HG03108 (cell line): Measurements from ENCODE around the gene AMBRA1.

Experiments
- ATAC-seq: cut with Tn5 transposase; IDR thresholded peaks from one replicate; pipeline ENCODE4 v1.9.1; 2021; ENCODE audit warnings: moderate library complexity; ENCODE audit not compliant: unreplicated experiment

AMBRA1 gene

DNA sequence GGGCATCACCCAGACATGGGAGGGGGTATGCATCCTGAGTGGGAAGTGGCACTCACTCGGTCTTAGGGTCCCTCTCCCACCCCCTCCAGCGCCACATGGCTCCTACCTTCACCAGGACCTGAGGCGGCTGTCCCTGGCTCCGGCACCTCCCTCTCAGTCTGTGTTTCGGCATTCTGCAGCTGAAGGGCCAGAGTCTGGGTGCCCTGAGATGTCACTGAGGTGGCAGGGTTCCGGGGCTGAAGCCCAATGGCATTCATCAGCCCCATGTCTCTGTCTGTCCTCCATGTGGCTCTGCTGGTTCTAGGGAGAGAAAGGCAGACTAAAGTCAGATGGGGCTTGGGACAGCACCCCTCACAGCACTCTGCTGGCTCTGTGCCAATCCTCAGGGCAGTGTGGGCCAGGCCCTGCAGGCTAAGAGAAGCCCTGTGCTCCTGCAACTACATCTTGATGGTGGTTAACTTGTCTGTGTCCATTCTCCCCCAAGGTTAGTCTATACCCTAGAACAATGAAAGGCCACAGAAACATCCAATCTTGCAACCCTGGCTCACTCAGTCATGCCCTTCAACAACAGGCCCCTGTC, 185.3 kb downstream of the AMBRA1 start:
- no peak for ATAC-seq

DNA sequence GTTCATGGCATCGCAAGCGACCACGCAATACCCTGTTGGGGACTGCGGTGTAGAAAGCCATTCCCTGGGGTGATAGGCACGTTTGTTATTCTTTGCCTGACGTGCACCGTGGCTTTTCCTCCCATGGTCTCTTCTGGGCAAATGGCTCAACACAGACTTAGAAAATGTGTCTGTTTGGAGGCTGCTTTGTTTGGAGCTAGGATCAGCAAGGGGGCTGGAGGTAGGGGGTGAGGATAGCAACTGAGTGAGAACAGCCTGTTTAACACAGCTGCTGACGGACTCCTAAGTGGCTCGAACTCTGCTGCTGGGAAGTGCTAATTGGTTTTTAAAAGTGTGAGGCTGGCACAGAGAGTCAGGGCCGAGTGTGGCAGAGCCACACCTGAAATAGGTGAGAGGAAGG, 186.2 kb downstream of the AMBRA1 start:
- no peak for ATAC-seq

DNA sequence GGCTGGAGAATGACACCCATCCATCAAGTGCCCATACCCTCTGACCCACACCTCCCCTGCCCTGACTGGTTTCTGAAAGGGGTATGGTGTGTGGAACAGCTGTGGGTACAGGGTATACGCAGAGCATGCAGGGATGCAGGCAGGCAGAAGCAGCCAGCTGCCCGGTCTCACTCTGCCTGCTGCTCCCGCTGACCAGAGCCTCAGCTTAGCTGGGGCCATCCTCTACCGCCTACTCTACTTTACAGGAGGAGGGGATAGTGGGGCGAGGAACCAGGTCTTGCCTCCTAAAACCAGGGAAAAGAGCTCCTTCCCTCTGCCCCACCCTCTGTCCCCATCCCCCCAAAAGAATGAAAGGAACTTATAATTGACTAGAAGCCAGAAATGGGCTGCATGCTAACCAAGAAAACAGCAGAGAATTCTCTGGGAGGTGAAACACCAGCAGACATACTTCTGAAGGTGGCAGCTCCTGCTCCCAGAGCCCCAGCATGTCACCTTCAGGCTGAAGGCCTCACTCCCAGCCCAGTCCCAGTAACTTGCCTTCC, 189.3 kb downstream of the AMBRA1 start:
- no peak for ATAC-seq

DNA sequence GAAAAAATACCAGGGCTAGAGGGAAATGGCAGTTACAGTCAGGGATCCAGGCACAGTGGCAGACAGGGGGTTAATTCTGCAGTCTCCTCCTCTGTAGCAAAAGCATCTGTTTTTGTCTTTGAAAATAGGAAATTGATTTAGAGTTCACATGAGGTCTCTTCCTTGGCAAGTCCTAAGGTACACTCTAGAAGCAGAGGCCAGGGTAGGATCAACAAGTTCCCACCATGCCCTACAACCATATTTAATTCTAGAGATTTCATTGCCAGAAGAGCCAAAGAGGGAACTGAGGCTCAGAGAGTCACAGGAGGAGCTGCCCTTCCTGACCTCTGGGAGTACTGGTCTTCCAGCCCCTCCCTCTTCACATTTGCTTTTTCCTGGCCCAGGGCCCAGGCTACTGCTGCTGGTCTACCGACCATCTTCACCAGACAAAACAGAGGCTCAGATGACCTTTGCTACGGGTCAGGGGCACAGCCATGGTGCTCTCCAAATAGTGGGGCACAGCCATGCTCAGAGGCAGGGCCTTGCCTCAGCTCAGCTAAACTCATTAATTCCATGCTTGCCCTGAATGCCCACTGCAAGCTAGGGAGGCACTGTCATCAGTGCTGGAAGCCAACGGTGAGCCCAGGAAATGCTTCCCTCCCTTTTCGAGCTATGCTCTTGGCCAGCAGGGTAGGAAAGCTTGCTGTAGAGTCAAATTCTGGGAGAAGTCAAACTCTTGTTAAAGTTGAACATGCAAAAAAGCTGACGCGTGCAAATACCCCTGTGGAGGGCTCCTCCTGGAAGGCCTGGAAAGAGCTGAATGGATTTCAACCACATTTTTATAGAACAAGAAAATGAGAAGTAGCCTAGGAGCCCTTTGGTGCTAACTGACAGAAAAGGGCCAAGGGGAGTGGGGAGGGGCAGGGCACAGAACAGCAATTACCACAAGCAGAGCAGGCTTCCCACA, 190.6 kb downstream of the AMBRA1 start:
- ATAC-seq = no peak

DNA sequence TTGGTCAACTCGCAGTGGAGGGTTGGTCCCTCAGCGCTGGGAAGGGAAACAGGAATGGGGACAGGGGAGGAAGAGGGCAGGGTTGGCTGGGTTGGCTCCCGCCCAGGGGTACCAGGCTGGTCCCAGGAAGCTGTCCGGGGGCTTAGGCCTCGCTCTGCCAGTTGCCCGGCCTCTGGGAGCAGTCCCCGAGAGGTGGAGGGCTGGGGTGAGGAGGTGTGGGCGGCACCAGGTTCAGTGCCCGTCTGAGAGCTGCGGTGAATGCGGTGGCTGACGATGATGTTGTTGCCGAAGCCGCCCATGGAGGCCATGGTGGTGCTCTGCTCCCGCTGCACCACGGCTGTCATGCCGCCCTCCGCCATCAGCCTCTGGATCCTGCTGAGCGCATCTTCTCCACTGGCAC, 196.3 kb downstream of the AMBRA1 start:
- no peak for ATAC-seq

DNA sequence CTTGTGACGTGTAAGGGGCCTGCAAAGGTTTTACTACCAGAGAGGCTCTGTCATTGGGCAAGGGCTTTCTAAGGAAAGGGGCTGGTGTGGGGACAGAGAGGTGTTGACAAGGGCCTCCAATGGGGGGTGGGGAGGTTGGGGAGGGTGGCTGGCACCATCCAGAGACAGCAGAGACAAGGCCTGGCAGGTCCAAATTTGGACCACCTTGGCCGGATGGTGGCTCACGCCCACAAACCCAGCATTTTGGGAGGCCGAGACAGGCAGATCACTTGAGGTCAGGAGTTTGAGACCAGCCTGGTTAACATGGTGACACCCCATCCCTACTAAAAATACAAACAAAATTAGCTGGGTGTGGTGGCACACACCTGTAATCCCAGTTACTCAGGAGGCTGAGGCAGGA, 200.1 kb downstream of the AMBRA1 start:
- no peak for ATAC-seq

DNA sequence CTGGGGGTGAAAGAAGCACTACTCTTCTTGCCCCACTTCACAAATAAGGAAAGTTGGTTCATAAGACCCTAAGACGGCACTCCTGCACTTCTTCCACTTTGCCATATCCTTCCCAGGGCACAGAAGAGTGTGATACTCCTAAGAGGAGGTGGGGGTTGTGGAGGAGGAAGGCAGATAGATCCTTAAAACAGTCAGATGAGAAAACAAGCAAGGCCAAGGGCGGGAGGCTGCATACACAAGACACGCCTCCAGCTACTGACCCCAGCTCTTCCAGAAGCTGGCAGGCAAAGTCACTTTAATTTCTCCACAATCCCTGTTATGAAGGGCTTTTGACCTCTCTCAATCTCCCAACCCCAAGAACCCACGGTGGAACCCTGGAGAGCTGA, 200.6 kb downstream of the AMBRA1 start:
- no peak for ATAC-seq

DNA sequence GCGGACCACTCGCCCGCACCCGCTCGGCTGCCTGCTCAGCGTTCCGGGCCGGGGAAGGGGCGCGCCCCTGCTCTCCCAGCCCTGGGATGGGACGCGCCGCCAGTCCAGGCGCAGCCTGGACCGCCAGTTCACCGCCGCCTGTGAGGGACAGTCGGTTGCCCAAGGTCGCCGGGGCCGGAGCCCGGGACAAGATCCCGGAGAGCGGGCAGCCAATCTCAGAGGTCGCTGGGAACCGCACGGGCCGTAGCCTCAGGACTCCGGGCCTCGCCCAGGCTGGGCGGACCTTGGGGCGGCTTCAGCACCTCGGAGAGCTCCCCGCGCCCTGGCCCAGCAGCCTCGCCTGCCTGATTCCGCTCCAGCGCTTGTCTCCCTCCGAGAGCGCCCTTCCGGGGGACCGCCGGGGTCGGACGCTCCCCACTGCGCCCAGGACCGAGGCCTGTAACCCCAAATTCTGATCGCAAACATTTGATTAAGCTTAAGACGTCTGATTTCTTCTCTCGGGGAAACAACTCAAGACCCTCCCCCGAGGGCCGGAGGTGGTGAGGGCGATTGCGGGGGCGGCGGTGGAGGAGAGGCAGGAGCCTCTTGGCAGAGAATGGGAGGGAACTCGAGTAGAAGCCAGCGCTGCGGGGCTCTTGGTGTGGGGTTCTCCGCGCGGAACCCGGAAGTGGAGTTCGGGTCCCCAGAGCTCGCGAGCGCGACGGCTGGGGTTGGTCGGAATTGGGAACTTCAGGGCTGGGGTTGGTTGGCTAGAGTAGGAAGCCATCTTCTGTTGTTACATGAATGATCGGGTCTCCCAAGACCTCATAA, 201.2 kb downstream of the AMBRA1 start:
- peak; percentile 75 for ATAC-seq

DNA sequence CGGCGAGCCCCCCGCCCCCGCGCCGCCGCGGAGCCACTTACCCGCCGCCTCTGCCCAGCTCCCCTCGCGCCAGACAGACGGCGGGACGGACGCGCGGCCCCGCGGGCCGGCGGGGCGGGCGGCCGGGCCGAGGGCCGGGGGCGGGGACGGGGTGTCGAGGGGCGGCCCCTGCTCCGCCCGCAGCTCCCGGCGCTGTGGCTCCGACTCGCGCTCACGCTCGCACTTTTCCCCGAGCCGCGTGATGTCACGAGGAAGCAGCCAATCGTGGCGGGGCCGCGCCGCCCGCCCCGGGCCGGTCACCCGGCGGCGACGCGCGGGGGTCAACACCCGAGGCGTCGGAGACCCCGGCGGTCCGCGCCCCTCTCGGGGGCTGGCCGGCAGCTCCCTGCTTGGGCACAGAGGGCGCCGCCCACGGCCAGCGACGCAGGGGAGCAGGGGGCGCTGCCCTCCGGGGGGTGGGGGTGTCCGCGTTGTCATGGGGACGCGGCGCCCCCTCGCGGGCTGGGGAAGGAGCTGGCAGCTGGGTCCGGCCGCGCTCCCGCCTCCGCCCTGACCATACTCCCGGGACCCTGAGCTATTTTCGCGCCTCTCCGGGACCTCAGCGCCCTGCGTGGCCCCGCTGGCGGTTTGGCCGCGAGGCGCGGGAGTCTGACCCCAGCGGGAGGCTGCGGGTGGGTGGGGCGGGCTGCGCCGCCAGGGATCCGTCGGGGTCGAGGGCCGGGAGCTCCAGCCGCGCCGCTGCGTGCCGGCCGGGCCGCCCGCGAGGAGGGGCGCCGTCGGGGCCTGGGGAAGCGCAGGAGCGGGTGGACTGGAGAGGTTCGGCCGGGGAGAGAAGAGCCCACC, 202.0 kb downstream of the AMBRA1 start, which contains the start of gene CHRM4:
Gene CHRM4, minus strand, starts transcription at position 199 of the 843 bp plus-strand sequence. CDS start 5,219 bp downstream, outside the sequence.
- ATAC-seq = no peak

DNA sequence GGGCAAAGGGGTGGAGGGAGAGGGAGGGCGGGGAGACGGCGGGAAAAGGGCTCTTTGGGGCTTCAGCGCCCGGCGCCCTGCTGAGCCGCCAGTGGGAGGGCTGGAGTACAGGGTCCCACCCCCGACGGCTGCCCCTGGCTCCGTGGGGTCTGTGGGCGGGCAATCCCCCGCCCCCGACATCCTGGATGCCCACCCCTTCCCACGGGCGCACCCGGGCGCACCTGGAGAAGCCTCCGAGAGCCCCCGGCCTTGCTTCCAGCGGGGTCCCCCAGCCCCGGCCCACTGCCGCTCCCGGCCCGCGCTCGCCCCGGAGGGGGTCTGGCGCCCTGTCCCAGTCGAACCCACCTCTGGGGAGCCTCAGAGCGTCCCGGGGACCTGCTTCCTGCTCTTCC, 202.6 kb downstream of the AMBRA1 start:
- ATAC-seq = no peak

DNA sequence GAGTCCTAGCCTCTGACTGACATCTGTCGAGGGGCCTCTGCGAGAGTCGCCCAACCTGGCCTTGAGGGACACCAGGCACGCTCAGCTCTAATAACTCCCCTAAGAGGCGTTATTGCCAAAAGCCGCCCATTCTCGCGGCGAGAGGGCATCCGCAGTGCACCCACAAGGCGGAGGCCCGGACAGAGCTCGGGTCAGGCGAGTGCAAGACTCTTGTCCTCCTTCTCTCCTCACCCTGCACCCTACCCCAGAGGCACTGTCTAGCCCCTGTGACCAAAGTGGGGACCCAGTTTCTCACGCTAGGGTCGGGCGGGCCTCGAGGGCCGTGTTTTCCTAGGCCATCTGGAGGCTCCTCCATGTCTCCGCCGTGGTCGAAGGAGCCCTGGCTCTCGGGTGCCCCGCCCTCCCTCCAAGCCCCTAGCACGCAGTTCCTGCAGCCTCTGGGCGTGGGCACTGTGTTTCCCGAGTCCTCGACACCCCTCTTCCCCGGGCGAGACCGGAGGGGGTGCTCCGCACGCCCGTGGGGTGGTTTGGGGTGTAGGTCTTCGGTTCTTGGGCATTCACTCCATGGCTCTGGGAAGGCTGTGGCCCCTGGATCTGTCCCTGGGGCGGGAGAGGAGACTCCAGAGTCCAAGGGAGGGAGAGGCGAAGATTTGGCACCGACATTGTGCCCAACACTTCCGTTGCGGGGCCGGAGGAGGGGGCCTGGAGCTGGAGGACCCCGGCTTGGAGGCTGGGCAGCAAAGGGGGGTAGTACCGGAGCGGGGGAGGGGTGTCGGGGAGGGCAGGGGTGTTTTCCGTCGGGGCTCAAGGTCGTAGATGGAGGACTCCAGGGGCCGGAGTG, 203.3 kb downstream of the AMBRA1 start:
- no peak for ATAC-seq

DNA sequence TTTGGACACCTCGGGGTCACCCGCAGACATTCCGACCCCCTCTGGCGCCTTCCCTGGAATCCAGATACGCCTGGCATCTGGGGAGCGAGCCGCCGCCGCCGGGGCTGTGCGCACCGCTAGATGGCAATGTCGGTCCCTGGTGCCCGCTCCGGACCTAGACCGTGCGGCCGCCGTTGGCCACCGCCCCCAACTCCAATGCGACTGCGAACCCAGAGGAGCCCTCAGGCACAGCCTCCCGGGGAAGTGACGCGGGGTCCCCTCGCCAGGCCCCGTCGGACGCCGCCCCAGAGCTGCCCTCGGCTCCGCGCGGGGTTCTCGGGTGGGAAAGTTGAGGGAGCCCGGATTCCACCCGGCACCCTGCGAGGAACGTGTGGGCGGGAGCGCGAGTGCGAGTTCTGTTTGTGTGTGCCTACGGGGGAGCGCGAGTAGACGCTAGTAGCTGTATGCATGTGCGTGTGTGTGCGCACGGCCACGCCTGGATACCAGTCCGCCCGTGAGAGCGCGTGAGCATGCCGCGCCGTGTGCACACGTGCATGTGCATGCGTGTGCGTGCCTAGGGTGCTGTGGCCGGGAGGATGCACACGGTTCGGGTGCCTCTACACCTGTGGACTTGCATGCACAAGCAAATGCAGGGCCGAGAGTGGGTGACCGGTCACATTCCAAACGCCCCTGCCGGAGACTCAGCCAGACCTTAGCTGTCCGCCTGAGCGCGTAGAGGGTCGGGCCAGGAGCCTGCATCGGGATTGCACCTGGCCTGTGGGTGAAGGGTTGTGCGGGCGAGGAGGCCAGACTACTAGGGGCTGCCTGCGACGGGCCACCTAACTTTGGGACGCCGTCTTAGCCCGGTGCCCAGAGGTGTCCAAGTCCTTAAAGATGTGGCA, 204.1 kb downstream of the AMBRA1 start:
- ATAC-seq = no peak

DNA sequence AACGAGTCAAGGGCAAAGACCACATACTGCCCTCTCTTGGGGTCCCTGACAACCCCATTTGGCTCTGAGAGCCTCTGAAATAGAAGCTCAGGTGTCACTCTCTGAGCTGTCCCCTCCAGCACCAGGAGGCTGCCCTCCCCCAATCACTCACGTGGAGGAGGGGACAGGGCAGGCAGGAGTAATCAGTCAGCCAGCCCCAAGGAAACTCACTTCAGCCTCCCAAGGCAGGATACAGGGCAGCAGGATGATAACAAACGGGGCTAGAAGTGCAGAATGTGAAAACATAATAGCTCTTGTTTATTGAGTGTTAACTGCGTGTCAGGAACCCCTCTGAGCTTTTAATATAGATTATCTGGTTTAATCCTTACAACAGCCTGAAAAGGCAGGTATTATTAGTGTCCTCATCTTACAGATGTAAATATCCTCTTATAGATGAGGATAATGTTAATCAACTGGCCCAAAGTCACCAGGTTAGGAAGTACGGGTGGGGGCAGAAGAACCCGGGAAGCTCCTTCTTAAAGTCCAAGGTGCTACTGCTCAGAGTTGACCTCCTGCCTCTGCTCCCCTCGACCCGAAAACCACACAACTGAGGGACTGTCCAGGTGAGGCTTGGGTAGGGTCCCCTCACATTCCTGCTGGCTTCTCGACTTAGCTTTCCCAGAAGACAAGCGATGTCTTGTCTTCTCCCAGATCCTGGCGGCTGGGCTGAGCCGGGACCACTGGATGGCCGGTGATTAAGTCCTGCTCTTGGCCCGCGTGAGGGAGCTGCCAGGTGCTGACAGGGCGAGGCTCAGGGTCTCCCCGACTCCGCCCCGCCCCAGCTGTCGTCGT, 205.0 kb downstream of the AMBRA1 start:
- no peak for ATAC-seq

DNA sequence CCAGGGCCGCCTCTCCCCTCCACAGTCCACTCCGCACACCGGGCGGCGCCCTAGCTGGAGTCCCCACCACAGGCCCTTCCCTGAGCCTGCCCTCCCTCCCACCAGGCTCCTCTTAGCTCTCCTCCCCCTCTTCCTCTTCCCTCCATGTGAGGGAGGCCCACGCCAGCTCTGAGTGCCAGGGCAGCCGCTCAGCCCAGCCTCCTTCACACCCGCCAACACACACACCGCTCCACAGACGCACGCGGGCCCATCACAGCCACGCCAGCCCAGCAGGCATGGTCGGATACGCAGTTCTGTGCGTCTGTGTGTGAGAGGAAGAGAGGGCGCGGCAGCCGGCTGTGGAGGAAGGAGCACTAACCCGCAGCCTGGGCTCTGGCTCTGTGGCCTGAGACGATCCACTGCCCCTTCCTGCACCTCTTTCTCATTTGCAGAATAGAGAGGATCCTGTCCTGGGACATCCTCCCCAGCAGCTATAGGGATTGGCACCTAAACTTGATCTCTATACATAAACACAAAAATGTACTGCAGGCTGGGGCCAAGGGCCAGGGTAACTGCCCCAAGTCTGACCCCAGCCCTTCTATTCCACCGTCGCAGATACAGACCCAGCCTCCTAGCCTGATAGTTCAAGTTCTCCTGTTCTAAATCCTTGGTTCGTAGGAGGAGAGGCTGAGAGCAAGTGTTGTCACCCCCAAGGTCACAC, 205.8 kb downstream of the AMBRA1 start:
- ATAC-seq = no peak

DNA sequence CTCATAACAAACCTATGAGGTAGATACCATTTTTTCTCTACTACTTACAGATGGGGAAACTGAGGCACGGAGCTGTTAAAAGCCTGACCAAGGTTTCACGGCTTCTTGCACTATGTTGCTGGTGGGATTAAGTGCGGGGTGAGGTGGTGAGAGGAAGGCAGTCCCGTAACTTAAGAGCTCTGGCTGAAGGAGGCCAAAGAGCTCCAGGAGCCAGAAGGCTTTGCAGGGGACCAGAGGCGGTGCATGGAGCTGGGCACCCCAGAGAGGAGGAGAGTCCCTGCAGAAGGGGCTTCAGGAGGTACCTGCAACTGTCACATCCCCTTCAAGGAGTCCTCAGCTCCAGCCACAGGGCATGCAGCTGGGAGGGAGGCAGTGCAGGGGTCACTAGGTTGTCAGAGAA, 206.4 kb downstream of the AMBRA1 start:
- no peak for ATAC-seq

DNA sequence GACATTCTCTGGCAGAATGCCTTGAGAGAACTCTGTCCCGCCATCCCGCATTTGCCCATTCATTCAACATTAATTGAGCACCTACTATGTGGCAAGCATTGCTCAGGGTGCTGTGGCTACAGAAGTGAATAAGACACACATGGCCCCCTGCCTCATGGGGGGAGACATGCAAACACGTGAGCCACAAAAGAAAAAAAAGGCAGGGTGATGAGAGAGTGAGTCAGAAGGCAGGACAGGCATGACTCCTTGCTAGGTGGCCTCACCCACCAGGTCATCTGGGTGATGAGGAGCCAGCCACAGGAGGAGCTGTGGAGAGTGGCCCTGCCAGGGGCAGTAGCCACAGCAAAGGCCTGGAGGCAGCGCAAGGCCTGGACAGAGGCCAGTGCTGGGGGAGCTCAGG, 207.1 kb downstream of the AMBRA1 start:
- no peak for ATAC-seq

DNA sequence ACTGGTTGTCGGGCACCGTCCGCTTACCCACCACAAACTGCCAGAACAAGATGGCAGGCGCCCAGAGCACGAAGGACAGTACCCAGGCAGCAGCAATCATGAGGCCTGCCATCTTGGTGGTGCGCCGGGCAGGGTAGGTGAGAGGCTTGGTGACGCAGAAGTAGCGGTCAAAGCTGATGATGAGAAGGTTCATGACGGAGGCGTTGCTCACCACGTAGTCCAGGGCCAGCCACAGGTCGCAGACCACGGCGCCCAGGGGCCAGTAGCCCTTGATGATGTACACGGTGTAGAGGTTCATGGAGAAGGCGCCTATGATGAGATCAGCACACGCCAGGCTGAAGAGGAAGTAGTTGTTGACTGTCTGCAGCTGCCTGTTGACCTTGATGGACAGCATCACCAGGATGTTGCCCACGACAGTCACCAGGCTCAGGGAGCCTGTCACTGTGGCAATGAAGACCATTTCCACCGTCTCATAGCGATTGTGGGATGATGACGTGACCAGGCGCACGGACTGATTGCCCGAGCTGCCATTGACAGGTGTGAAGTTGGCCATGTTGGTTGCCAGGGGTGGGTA, 207.7 kb downstream of the AMBRA1 start:
- no peak for ATAC-seq
